Heart right ventricle (tissue), 16 donors: ENCODE measurements around the gene ARMC8. TPM values are rescaled to one million over a fixed set of nuclear protein-coding genes. Genes with fewer than 3 reads are reported as not detected.

Experiments used
- ATAC-seq, 8 donors: fragments of 200-7000 bp; cut with Tn5 transposase; one replicate each; pipeline ENCODE4 v1.9.1; 2020; ENCODE audit warnings: mild to moderate bottlenecking in 8 of 8, moderate library complexity in 8 of 8, moderate number of reproducible peaks in 1 of 8
- DNase-seq, 2 donors: peaks; one replicate each; pipeline ENCODE4 v3.0.0-alpha.2; 2020
- H3K27ac ChIP-seq, 10 donors: fragments of 200-600 bp; sonication (generic) in 2 of 10; one replicate each; pipeline versions ENCODE4 v1.5.0 to v1.8.0; 2020 to 2022; ENCODE audit warnings: mild to moderate bottlenecking in 3 of 10
- H3K27me3 ChIP-seq, 7 donors: fragments of 200-600 bp; one replicate each; pipeline ENCODE4 v1.8.0; 2021 to 2022; ENCODE audit warnings: mild to moderate bottlenecking in 2 of 7
- H3K36me3 ChIP-seq, 9 donors: fragments of 200-600 bp; sonication (generic) in 1 of 9; one replicate each; pipeline versions ENCODE4 v1.5.0 to v1.8.0; 2020 to 2022; ENCODE audit warnings: mild to moderate bottlenecking in 2 of 9
- H3K4me1 ChIP-seq, 9 donors: fragments of 200-600 bp; sonication (generic) in 1 of 9; one replicate each; pipeline versions ENCODE4 v1.5.0 to v1.8.0; 2020 to 2022; ENCODE audit warnings: mild to moderate bottlenecking in 4 of 9
- H3K4me3 ChIP-seq, 10 donors: fragments of 200-600 bp; sonication (generic) in 2 of 10; one replicate each; pipeline versions ENCODE4 v1.5.0 to v1.8.0; 2020 to 2022; ENCODE audit warnings: mild to moderate bottlenecking in 7 of 10, moderate library complexity in 2 of 10
- H3K9me3 ChIP-seq, 11 donors: fragments of 200-600 bp in 10 of 11; sonication (generic) in 2 of 11; one replicate each; pipeline versions ENCODE4 v1.5.0 to v1.8.0; 2013 to 2022; ENCODE audit warnings: mild to moderate bottlenecking in 2 of 11, control low read depth in 1 of 11, moderate library complexity in 1 of 11
- WGBS, 2 donors: extraction: QIAGEN DNeasy Blood & Tissue Kit; methylation state at CpG; one replicate each; pipeline ENCODE4 v1.1.7; 2013; ENCODE audit warnings: inconsistent platforms in 1 of 2; 5-methylcytosine and 5-hydroxymethylcytosine counted together
- intact Hi-C, 10 donors: fragments of 100-400 bp; cut with DNase I; formaldehyde crosslinking; loops; one replicate each; pipeline versions ENCODE4 v1.11.1 to v1.14.2; 2022
- polyA plus RNA-seq, 2 donors: library from polyadenylated mRNA; stranded (reverse); fragments of 200-250 nt; gene quantifications; one replicate each; pipeline ENCODE4 v1.2.3, GENCODE V29; 2013
- total RNA-seq, 10 donors: library from RNA; stranded (reverse); fragmentation: NEBNext Ultra II Directional in 3 of 10; extraction: Animal tissue kit (Norgen Biotek cat#: 25700) in 3 of 10; gene quantifications; one replicate each; pipeline versions ENCODE4 v1.2.1 to v1.2.4, GENCODE V29; 2021 to 2023
- TF ChIP-seq, protein P1 (sequence below), 9 donors: fragments of 200-600 bp; sonication (generic) in 2 of 9; IDR thresholded peaks; one replicate each; pipeline versions ENCODE4 v1.5.0 to v1.8.0; 2021 to 2022; ENCODE audit warnings: antibody characterized with exemption in 9 of 9, mild to moderate bottlenecking in 5 of 9, moderate library complexity in 1 of 9
- donor health status: Arrhythmogenic right ventricular cardiomyopathy.
- donor health status: ischemic (EF 13 %, LVEDD 7.1; RV severe dilation, severe dysfunction).
- donor health status: healthy with polysubstance abuse.
- donor health status: DM: no; HTN: yes; CAD: no.
- donor health status: DM: no; HTN: no; CAD: no.
- donor health status: ischemic (EF 25% LVEDD 6.9; RV normal size, moderate dysfunction).
- donor health status: ischemic (EF 25% LVEDD 5.7; RV mildly dilated, moderate dysfunction).
- donor health status: healthy.
- donor health status: DM: yes; HTN: yes; CAD: no.
- donor health status: Ischemic cardiomyopathy.
- donor health status: ischemic (EF 35%, LVEDD 5.7; RV mildly dilated, moderate dysfunction).
- donor health status: nonischemic (EF 11% LVEDD 7.7; RV severe dilation, severe dysfunction).
- donor health status: DM: yes; HTN: yes; CAD: no.
- donor health status: PGD.
- donor health status: ischemic (EF 29% LVEDD 5.4; RV normal size, mild dysfunction).
- donor health status: nonischemic (EF 23%, LVEDD 6.1; RV moderate dilation, normal function).

The ARMC8 gene
- total and polyA plus RNA-seq, 12 donors = 13.8 to 49.3 (median 30.0) TPM

GRCh38 chr3:138148503-138148902, 38.6 kb upstream of the ARMC8 start:
- ATAC-seq (no peak), DNase-seq (no peak)
- TF ChIP-seq, protein P1, sequence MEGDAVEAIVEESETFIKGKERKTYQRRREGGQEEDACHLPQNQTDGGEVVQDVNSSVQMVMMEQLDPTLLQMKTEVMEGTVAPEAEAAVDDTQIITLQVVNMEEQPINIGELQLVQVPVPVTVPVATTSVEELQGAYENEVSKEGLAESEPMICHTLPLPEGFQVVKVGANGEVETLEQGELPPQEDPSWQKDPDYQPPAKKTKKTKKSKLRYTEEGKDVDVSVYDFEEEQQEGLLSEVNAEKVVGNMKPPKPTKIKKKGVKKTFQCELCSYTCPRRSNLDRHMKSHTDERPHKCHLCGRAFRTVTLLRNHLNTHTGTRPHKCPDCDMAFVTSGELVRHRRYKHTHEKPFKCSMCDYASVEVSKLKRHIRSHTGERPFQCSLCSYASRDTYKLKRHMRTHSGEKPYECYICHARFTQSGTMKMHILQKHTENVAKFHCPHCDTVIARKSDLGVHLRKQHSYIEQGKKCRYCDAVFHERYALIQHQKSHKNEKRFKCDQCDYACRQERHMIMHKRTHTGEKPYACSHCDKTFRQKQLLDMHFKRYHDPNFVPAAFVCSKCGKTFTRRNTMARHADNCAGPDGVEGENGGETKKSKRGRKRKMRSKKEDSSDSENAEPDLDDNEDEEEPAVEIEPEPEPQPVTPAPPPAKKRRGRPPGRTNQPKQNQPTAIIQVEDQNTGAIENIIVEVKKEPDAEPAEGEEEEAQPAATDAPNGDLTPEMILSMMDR (IDR thresholded peaks at IDR 0.05) = no peak
- Histone ChIP-seq H3K27me3 (no peaks in the 10 kb centered on the region), H3K4me3 (no peak overlapping the region), H3K9me3 (peaks cover 0 to 10% (median 0%) of the 10 kb centered on the region in 11 donors), H3K4me1 (peaks cover 0 to 3% (median 0%) of the 10 kb centered on the region in 9 donors), H3K36me3 (no peaks in the 10 kb centered on the region), H3K27ac (no peak overlapping the region)
- 72 to 76% methylated on average over 4 of the region's 4 CpGs for whole genome bisulfite sequencing, 2 donors
- intact Hi-C loops = no loop called here

- intact Hi-C loops = no loop called here
- H3K9me3 ChIP-seq = peaks cover 0 to 15% (median 0%) of the 10 kb centered on the region in 11 donors
- DNase-seq (no peak), ATAC-seq (no peak)
- H3K4me1 ChIP-seq = no peaks in the 10 kb centered on the region
- H3K27me3 ChIP-seq = no peaks in the 10 kb centered on the region
- no peak overlapping the region for H3K4me3 ChIP-seq
- TF ChIP-seq, protein P1 (IDR thresholded peaks at IDR 0.05) = no peak
- no peak overlapping the region for H3K27ac ChIP-seq
- H3K36me3 ChIP-seq = no peaks in the 10 kb centered on the region
Observed at GRCh38 chr3:138154534-138154933, 32.6 kb upstream of the ARMC8 start.

DNA sequence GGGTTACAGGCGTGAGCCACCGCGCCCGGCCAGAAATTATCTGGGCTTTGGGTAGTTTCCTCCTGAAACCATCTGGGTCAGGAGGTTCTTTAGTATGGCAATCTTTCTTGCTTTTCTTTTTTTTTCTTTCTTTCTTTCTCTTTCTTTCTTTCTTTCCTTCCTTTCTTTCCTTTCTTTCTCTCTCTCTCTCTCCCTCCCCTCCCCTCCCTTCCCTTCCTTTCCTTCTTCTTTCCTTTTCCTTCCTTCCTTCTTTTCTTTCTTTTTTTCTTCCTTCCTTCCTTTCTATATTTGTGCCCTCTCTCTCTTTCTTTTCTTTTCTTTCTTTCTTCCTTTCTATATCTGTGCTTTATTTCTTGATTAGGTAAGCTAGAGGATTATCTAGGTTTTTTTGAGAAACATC, 29.4 kb upstream of the ARMC8 start:
- Histone ChIP-seq H3K4me3 (no peak overlapping the region), H3K27me3 (no peaks in the 10 kb centered on the region), H3K36me3 (peaks cover 0 to 31% (median 8%) of the 10 kb centered on the region in 9 donors), H3K4me1 (no peaks in the 10 kb centered on the region), H3K27ac (no peak overlapping the region), H3K9me3 (peaks cover 0 to 15% (median 0%) of the 10 kb centered on the region in 11 donors)
- no peak for DNase-seq
- TF ChIP-seq, protein P1 (IDR thresholded peaks at IDR 0.05) = no peak
- 95% methylated on average over 4 of the region's 4 CpGs for WGBS, 2 donors
- intact Hi-C loops = no loop called here
- ATAC-seq = no peak

DNA sequence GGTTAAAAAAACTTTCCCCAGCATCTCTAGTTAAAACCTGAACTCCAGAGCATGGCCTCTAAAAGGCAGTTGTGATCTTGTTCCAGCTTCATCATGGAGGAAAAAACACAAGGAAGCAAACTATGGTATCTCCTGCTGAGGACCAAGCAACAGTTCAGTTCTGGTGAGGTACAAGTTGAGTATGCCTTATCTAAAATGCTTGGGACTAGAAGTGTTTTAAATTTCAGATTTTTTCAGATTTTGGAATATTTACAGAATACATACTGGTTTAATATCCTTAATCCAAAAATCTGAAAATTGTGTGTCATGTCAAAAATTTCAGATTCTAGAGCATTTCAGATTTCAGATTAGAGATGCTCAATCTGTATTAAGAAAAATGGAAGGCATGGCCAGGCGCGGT, 22.0 kb upstream of the ARMC8 start:
- intact Hi-C loops = no loop called here
- Histone ChIP-seq H3K9me3 (no peaks in the 10 kb centered on the region), H3K4me3 (no peak overlapping the region), H3K27ac (no peak overlapping the region), H3K4me1 (no peaks in the 10 kb centered on the region), H3K27me3 (no peaks in the 10 kb centered on the region), H3K36me3 (peaks cover 0 to 100% (median 63%) of the 10 kb centered on the region in 9 donors)
- 99 to 100% methylated on average over 2 of the region's 2 CpGs for WGBS, 2 donors
- ATAC-seq (no peak), DNase-seq (no peak)
- TF ChIP-seq, protein P1 (IDR thresholded peaks at IDR 0.05) = no peak
